ENCODE measurements around the gene SSC5D.
A peak's percentile ranks its signal among the peaks of the same experiment; 100 is the strongest.

SSC5D gene

GRCh38 chr19:55454787-55455243 lies 33.4 kb upstream of the SSC5D start:
- no peak for FAIRE-seq
- TF ChIP-seq PAX5 (IDR thresholded peaks at IDR 0.05; ENCODE audit: insufficient read depth, low read length, severe bottlenecking) (no peak), POLR2AphosphoS5 (IDR thresholded peaks at IDR 0.05; ENCODE audit: low read depth, low read length) (no peak), SPI1 (IDR thresholded peaks at IDR 0.05; ENCODE audit: low read depth, low read length) (no peak), TAF1 (IDR thresholded peaks at IDR 0.05; ENCODE audit: low read depth, low read length) (no peak), POLR2A (IDR thresholded peaks at IDR 0.05; ENCODE audit: low read depth, low read length) (no peak), POU2F2 (IDR thresholded peaks at IDR 0.05; ENCODE audit: low read depth, low read length) (no peak)
- no peak for DNase-seq (ENCODE audit: insufficient read length, low spot score)

DNA sequence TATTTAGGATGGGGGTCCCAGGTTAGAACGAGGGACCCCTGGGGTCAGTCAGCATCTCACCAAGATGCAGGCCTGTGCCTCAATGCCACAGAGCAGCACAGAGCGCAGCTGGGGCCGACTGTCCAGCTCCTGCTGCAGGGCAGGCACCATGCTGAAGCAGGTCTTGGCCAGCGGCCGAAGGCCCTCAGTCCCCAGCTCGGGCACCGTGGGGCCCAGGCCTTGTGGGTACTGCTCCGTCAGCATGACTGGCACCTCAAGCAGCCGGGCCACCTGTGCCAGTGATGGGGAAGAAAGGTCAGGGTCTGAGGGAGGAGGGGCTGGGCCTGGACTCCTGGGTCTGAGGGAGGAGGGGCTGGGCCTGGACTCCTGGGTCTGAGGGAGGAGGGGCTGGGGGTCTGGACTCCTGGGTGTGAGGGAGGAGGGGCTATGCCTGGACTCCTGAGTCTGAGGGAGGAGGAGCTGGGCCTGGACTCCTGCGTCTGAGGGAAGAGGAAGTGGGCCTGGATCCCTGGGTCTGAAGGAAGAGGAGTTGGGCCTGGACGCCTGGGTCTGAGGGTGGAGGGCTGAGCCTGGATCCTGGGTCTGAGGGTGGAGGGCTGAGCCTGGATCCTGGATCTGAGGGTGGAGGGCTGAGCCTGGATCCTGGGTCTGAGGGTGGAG lies 32.5 kb upstream of the SSC5D start:
- TF ChIP-seq PAX5 (IDR thresholded peaks at IDR 0.05; ENCODE audit: insufficient read depth, low read length, severe bottlenecking) (no peak), POLR2A (IDR thresholded peaks at IDR 0.05; ENCODE audit: low read depth, low read length) (no peak), POLR2AphosphoS5 (IDR thresholded peaks at IDR 0.05; ENCODE audit: low read depth, low read length) (no peak), SPI1 (IDR thresholded peaks at IDR 0.05; ENCODE audit: low read depth, low read length) (no peak), POU2F2 (IDR thresholded peaks at IDR 0.05; ENCODE audit: low read depth, low read length) (no peak), TAF1 (IDR thresholded peaks at IDR 0.05; ENCODE audit: low read depth, low read length) (no peak)
- FAIRE-seq (no peak), DNase-seq (ENCODE audit: insufficient read length, low spot score) (no peak)

DNA sequence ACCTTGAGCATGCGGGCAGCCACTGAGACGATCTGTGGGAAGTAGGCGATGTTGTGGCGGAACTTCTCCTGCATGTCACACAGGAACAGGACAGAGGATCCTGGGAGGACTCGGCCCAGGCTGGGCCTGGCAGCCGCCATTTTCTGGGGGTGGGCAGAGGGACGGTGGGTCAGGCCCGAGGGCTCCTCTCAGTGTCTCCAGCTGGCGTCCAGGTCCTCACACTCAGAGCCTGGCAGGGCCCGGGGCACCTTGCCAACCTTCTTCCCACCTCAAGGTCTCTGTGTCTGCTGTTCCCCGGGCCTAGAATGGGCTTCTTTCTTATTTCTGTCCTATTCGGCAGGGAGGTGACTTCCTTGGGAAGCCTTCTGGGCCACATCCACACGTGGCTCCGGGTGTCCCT lies 31.9 kb upstream of the SSC5D start:
- TF ChIP-seq POLR2A (IDR thresholded peaks at IDR 0.05; ENCODE audit: low read depth, low read length) (no peak), TAF1 (IDR thresholded peaks at IDR 0.05; ENCODE audit: low read depth, low read length) (no peak), POLR2AphosphoS5 (IDR thresholded peaks at IDR 0.05; ENCODE audit: low read depth, low read length) (no peak), PAX5 (IDR thresholded peaks at IDR 0.05; ENCODE audit: insufficient read depth, low read length, severe bottlenecking) (no peak), SPI1 (IDR thresholded peaks at IDR 0.05; ENCODE audit: low read depth, low read length) (no peak), POU2F2 (IDR thresholded peaks at IDR 0.05; ENCODE audit: low read depth, low read length) (no peak)
- FAIRE-seq (no peak), DNase-seq (ENCODE audit: insufficient read length, low spot score) (no peak)

DNA sequence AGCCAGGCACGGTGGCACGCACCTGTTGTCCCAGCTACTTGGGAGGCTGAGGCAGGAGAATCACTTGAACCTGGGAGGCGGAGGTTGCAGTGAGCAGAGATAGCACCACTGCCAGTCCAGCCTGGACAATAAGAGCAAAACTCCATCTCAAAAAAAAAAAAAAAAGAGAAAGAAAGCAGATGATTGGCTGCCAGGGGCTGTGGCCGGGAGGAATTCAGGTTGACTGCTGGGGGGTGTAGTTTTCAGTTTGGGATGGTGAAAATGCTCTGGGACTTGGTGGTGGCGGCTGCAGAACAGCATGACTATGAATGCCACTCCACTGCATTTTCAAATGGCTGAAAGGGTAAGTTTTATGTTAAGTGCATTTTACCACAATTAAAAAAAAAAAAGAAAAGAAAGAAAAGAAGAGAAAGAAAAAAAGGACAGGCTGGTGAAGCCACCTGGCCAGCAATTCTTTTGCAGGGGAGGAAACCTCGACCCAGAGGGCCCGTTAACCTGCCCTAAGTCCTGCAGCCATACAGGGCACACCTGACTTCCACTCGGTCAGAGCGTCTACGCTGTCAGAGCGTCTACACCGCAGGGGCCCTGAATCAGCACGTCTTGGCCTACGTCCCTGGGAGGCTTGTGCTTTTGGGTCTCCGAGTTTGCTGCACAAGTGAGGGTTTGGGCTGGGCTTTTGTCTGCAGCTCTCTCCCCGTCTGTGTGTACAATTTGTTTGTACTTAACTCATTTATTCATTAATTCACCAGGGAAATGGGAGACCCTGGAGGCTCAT lies 30.4 kb upstream of the SSC5D start:
- DNase-seq (ENCODE audit: insufficient read length, low spot score) (no peak), FAIRE-seq (no peak)
- TF ChIP-seq PAX5 (IDR thresholded peaks at IDR 0.05; ENCODE audit: insufficient read depth, low read length, severe bottlenecking) = no peak
- no peak for TF ChIP-seq TAF1 (IDR thresholded peaks at IDR 0.05; ENCODE audit: low read depth, low read length)
- no peak for TF ChIP-seq POU2F2 (IDR thresholded peaks at IDR 0.05; ENCODE audit: low read depth, low read length)
- no peak for TF ChIP-seq POLR2AphosphoS5 (IDR thresholded peaks at IDR 0.05; ENCODE audit: low read depth, low read length)
- no peak for TF ChIP-seq POLR2A (IDR thresholded peaks at IDR 0.05; ENCODE audit: low read depth, low read length)
- TF ChIP-seq SPI1 (IDR thresholded peaks at IDR 0.05; ENCODE audit: low read depth, low read length) = no peak

DNA sequence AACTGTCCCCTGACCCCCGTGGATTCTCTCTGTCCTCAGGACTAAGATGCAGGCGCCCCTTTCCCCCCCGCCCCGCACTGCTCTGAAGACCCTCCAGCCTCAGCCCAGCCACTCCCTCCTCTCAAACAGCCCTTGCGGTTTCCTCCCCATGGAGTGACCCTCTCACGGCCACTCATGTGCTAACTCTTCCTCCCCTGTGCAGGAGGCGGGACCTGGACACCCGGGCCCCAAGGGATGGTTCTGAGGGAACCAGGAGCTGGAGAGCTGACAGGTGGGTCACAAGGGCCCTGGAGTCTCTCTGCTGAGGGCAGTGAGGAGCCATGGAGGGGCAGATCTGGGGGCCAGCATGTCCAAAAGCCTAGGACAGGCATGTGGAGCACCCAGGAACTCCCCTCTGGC lies 28.7 kb upstream of the SSC5D start:
- no peak for DNase-seq (ENCODE audit: insufficient read length, low spot score)
- TF ChIP-seq SPI1 (IDR thresholded peaks at IDR 0.05; ENCODE audit: low read depth, low read length) = no peak
- TF ChIP-seq POLR2A (IDR thresholded peaks at IDR 0.05; ENCODE audit: low read depth, low read length) = no peak
- TF ChIP-seq POLR2AphosphoS5 (IDR thresholded peaks at IDR 0.05; ENCODE audit: low read depth, low read length) = no peak
- TF ChIP-seq TAF1 (IDR thresholded peaks at IDR 0.05; ENCODE audit: low read depth, low read length) = no peak
- TF ChIP-seq PAX5 (IDR thresholded peaks at IDR 0.05; ENCODE audit: insufficient read depth, low read length, severe bottlenecking) = no peak
- no peak for TF ChIP-seq POU2F2 (IDR thresholded peaks at IDR 0.05; ENCODE audit: low read depth, low read length)
- FAIRE-seq = no peak

- DNase-seq (ENCODE audit: insufficient read length, low spot score) (no peak), FAIRE-seq (no peak)
- TF ChIP-seq POLR2A (IDR thresholded peaks at IDR 0.05; ENCODE audit: low read depth, low read length) = no peak
- TF ChIP-seq POLR2AphosphoS5 (IDR thresholded peaks at IDR 0.05; ENCODE audit: low read depth, low read length) = no peak
- TF ChIP-seq SPI1 (IDR thresholded peaks at IDR 0.05; ENCODE audit: low read depth, low read length) = no peak
- TF ChIP-seq TAF1 (IDR thresholded peaks at IDR 0.05; ENCODE audit: low read depth, low read length) = no peak
- TF ChIP-seq POU2F2 (IDR thresholded peaks at IDR 0.05; ENCODE audit: low read depth, low read length) = no peak
- TF ChIP-seq PAX5 (IDR thresholded peaks at IDR 0.05; ENCODE audit: insufficient read depth, low read length, severe bottlenecking) = no peak
Measured at GRCh38 chr19:55459950-55460657, 28.1 kb upstream of the SSC5D start.

GRCh38 chr19:55460670-55461258 lies 27.5 kb upstream of the SSC5D start:
- TF ChIP-seq PAX5 (IDR thresholded peaks at IDR 0.05; ENCODE audit: insufficient read depth, low read length, severe bottlenecking) (no peak), POLR2AphosphoS5 (IDR thresholded peaks at IDR 0.05; ENCODE audit: low read depth, low read length) (no peak), SPI1 (IDR thresholded peaks at IDR 0.05; ENCODE audit: low read depth, low read length) (no peak), POU2F2 (IDR thresholded peaks at IDR 0.05; ENCODE audit: low read depth, low read length) (no peak; the same call in 1 of the 2 replicates), TAF1 (IDR thresholded peaks at IDR 0.05; ENCODE audit: low read depth, low read length) (no peak), POLR2A (IDR thresholded peaks at IDR 0.05; ENCODE audit: low read depth, low read length) (no peak)
- no peak for DNase-seq (ENCODE audit: insufficient read length, low spot score)
- FAIRE-seq = peak; percentile 57

DNA sequence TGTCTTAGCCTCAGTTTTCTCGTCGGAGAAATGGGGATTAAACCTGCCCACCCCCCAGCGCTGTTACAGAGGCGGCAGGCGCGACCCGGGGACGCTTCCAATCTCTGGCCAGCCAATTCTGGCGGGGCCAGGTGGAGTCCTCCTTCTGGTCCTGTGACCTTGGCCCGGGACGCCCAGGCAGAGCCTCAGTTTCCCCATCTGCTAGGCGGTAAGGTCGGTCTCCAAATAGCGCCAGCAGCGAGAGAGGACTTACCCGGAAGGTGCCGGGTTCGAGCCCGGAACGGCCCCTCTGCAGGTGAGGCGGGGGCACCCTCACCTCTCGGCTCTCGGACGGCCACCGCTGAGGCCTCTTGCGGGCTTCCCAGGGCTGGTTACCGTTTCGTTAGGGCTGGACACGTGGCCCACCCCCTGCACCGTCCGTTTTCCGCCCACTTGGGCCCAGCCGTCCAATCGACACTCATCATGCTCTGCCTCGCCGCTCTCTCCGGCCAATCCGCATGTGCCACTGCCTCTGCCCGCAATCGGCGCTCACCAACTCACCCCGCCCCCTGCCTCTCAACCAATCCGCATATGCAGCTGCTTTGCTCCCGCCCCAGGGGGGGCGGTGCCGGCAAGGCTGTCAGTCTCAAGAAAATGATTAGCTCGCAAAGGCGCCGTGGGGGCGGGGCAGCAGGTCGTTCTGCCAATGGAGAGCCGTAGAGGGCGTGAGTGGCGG lies 26.8 kb upstream of the SSC5D start, which contains the start of gene ISOC2:
Gene ISOC2, minus strand, starts transcription at position 384 of the 715 bp plus-strand sequence. CDS start 5,156 bp downstream, outside the sequence.
- peak; percentile 100 for FAIRE-seq

More for the DNA sequence above, 26.8 kb upstream of the SSC5D start, which contains the start of gene ISOC2:
- TF ChIP-seq POLR2AphosphoS5 (IDR thresholded peaks at IDR 0.05; ENCODE audit: low read depth, low read length) (peak; percentile 78), POU2F2 (IDR thresholded peaks at IDR 0.05; ENCODE audit: low read depth, low read length) (no peak), TAF1 (IDR thresholded peaks at IDR 0.05; ENCODE audit: low read depth, low read length) (0 out of 2 replicates have a peak, but pooled peaks have one; percentile 13), POLR2A (IDR thresholded peaks at IDR 0.05; ENCODE audit: low read depth, low read length) (peak; percentile 82), SPI1 (IDR thresholded peaks at IDR 0.05; ENCODE audit: low read depth, low read length) (no peak)
- peak; percentile 100 for DNase-seq (ENCODE audit: insufficient read length, low spot score)

Data from GM12891 (cell line).